T-helper 2 cell treated with Interferon-gamma antibody and Interleukin-4, amounts not matched to agents 5 μg/mL and 100 μg/mL, for 36 hours (primary cell): ENCODE data around the gene GALK1.
"Not testable (repeated sequence)": the region's sequence is repeated elsewhere in the genome, so short reads cannot be mapped to it uniquely, and the experiment has no call there.

Experiments used
- DNase-seq: peaks from one replicate; pipeline ENCODE4 v3.0.0; 2021; ENCODE audit warnings: low spot score
- H3K27ac Mint-ChIP-seq: one replicate; pipeline ENCODE4 v1.8.0; 2021; ENCODE audit warnings: mild to moderate bottlenecking, mixed read lengths
- H3K27me3 Mint-ChIP-seq: one replicate; pipeline ENCODE4 v1.8.0; 2021; ENCODE audit warnings: low read depth, mixed read lengths
- H3K36me3 Mint-ChIP-seq: one replicate; pipeline ENCODE4 v1.8.0; 2021; ENCODE audit warnings: low read depth, mixed read lengths
- H3K4me1 Mint-ChIP-seq: one replicate; pipeline ENCODE4 v1.8.0; 2021; ENCODE audit warnings: low read depth, mixed read lengths
- H3K4me3 Mint-ChIP-seq: one replicate; pipeline ENCODE4 v1.8.0; 2022; ENCODE audit warnings: mild to moderate bottlenecking, moderate library complexity, mixed read lengths
- H3K9me3 Mint-ChIP-seq: one replicate; pipeline ENCODE4 v1.8.0; 2021; ENCODE audit warnings: mixed read lengths

Gene GALK1

GRCh38 chr17:75778066-75778860, 13.3 kb upstream of the GALK1 start:
- peaks cover 41% of the 10 kb centered on the region for H3K36me3 Mint-ChIP-seq

GRCh38 chr17:75777296-75777922, 12.4 kb upstream of the GALK1 start:
- Mint-ChIP-seq H3K4me3 (peak overlapping the region; percentile 98), H3K27me3 (peaks cover 3% of the 10 kb centered on the region), H3K9me3 (no peaks in the 10 kb centered on the region), H3K4me1 (peaks cover 34% of the 10 kb centered on the region), H3K27ac (peak overlapping the region; percentile 67), H3K36me3 (peaks cover 40% of the 10 kb centered on the region)
- DNase-seq: no peak

More at GRCh38 chr17:75778066-75778860, 13.3 kb upstream of the GALK1 start:
- not testable (repeated sequence) for H3K27me3 Mint-ChIP-seq, H3K9me3 Mint-ChIP-seq
- Mint-ChIP-seq H3K4me3 (peak overlapping the region; percentile 98), H3K4me1 (peaks cover 37% of the 10 kb centered on the region), H3K27ac (peak overlapping the region; percentile 100)
- peak; percentile 42 for DNase-seq

- Mint-ChIP-seq H3K27me3 (peaks cover 3% of the 10 kb centered on the region), H3K4me1 (peaks cover 31% of the 10 kb centered on the region), H3K27ac (peak overlapping the region; percentile 67), H3K9me3 (no peaks in the 10 kb centered on the region), H3K36me3 (peaks cover 40% of the 10 kb centered on the region), H3K4me3 (peak overlapping the region; percentile 98)
- DNase-seq: no peak
These were observed 11.6 kb upstream of the GALK1 start for GRCh38 chr17:75776386-75777295.

GRCh38 chr17:75774991-75775668, 10.1 kb upstream of the GALK1 start:
- Mint-ChIP-seq H3K36me3 (peaks cover 40% of the 10 kb centered on the region), H3K9me3 (no peaks in the 10 kb centered on the region), H3K27ac (peak overlapping the region; percentile 57), H3K27me3 (peaks cover 3% of the 10 kb centered on the region), H3K4me1 (peaks cover 31% of the 10 kb centered on the region), H3K4me3 (no peak overlapping the region)
- DNase-seq: no peak

- Mint-ChIP-seq H3K4me1 (peaks cover 25% of the 10 kb centered on the region), H3K27me3 (peaks cover under 1% of the 10 kb centered on the region), H3K9me3 (no peaks in the 10 kb centered on the region), H3K4me3 (no peak overlapping the region), H3K36me3 (peaks cover 37% of the 10 kb centered on the region), H3K27ac (peak overlapping the region; percentile 26)
- no peak for DNase-seq
These were observed 9.5 kb upstream of the GALK1 start for GRCh38 chr17:75774471-75774990.

GRCh38 chr17:75773808-75774470, 8.9 kb upstream of the GALK1 start:
- Mint-ChIP-seq H3K9me3 (no peaks in the 10 kb centered on the region), H3K4me1 (peaks cover 24% of the 10 kb centered on the region), H3K4me3 (no peak overlapping the region), H3K27me3 (no peaks in the 10 kb centered on the region), H3K27ac (no peak overlapping the region), H3K36me3 (peaks cover 36% of the 10 kb centered on the region)
- DNase-seq: no peak

- Mint-ChIP-seq H3K27ac (no peak overlapping the region), H3K36me3 (peaks cover 29% of the 10 kb centered on the region), H3K9me3 (no peaks in the 10 kb centered on the region), H3K4me3 (no peak overlapping the region), H3K4me1 (peaks cover 22% of the 10 kb centered on the region), H3K27me3 (no peaks in the 10 kb centered on the region)
- no peak for DNase-seq
These were observed 8.3 kb upstream of the GALK1 start for GRCh38 chr17:75773121-75773807.

- Mint-ChIP-seq H3K9me3 (no peaks in the 10 kb centered on the region), H3K4me3 (no peak overlapping the region), H3K4me1 (peaks cover 8% of the 10 kb centered on the region), H3K27me3 (no peaks in the 10 kb centered on the region), H3K36me3 (peaks cover 13% of the 10 kb centered on the region), H3K27ac (no peak overlapping the region)
- no peak for DNase-seq
These were observed 6.6 kb upstream of the GALK1 start for GRCh38 chr17:75771334-75772281.

GRCh38 chr17:75769536-75769935, 4.5 kb upstream of the GALK1 start:
- no peak overlapping the region for H3K27ac Mint-ChIP-seq

GRCh38 chr17:75767881-75768280, 2.9 kb upstream of the GALK1 start:
- Mint-ChIP-seq H3K9me3 (no peaks in the 10 kb centered on the region), H3K4me3 (no peak overlapping the region), H3K27me3 (no peaks in the 10 kb centered on the region), H3K36me3 (no peaks in the 10 kb centered on the region), H3K27ac (no peak overlapping the region), H3K4me1 (peaks cover 5% of the 10 kb centered on the region)
- no peak for DNase-seq

More at GRCh38 chr17:75769536-75769935, 4.5 kb upstream of the GALK1 start:
- no peaks in the 10 kb centered on the region for H3K4me1 Mint-ChIP-seq
- no peak for DNase-seq
- no peak overlapping the region for H3K4me3 Mint-ChIP-seq
- no peaks in the 10 kb centered on the region for H3K9me3 Mint-ChIP-seq
- H3K36me3 Mint-ChIP-seq: no peaks in the 10 kb centered on the region
- H3K27me3 Mint-ChIP-seq: no peaks in the 10 kb centered on the region

GRCh38 chr17:75765981-75766380, 989 bp upstream of the GALK1 start:
- H3K27ac Mint-ChIP-seq: no peak overlapping the region
- no peaks in the 10 kb centered on the region for H3K9me3 Mint-ChIP-seq
- peaks cover 5% of the 10 kb centered on the region for H3K4me1 Mint-ChIP-seq
- peak overlapping the region; percentile 45 for H3K4me3 Mint-ChIP-seq
- H3K27me3 Mint-ChIP-seq: no peaks in the 10 kb centered on the region
- no peak for DNase-seq
- no peaks in the 10 kb centered on the region for H3K36me3 Mint-ChIP-seq

GRCh38 chr17:75764417-75764710, 628 bp downstream of the GALK1 start:
- H3K36me3 Mint-ChIP-seq: no peaks in the 10 kb centered on the region
- H3K4me1 Mint-ChIP-seq: peaks cover 5% of the 10 kb centered on the region
- H3K4me3 Mint-ChIP-seq: peak overlapping the region; percentile 81
- no peak for DNase-seq
- H3K9me3 Mint-ChIP-seq: no peaks in the 10 kb centered on the region
- no peaks in the 10 kb centered on the region for H3K27me3 Mint-ChIP-seq
- peak overlapping the region; percentile 70 for H3K27ac Mint-ChIP-seq
